NB4 (cell line): Measurements from ENCODE around the gene C13orf46.

Experiments used
- DNase-seq: peaks from one replicate; pipeline ENCODE4 v3.0.0; 2010; ENCODE audit warnings: low read depth
- H3K4me3 ChIP-seq: one replicate; pipeline ENCODE4 v1.5.1; 2011; ENCODE audit warnings: mild to moderate bottlenecking, low read depth, low read length, moderate library complexity
- MAX ChIP-seq: IDR thresholded peaks from 2 replicates; pipeline ENCODE4 v1.6.1; 2011; ENCODE audit warnings: low read depth, low read length
- MYC ChIP-seq: IDR thresholded peaks from 2 replicates; pipeline ENCODE4 v1.6.1; 2011; ENCODE audit warnings: low read depth, low read length
- POLR2A ChIP-seq: IDR thresholded peaks from 2 replicates; pipeline ENCODE4 v1.6.1; 2011; ENCODE audit warnings: mild to moderate bottlenecking; ENCODE audit not compliant: insufficient read length; ENCODE audit errors: extremely low read depth
- TF ChIP-seq, protein P1 (sequence below): IDR thresholded peaks from one replicate; pipeline ENCODE4 v1.5.1; 2012; ENCODE audit warnings: low read depth, low read length

The C13orf46 gene

GRCh38 chr13:114015969-114016295 lies 42.1 kb upstream of the C13orf46 start:
- no peak for TF ChIP-seq MAX
- no peak for TF ChIP-seq POLR2A
- TF ChIP-seq, protein P1, sequence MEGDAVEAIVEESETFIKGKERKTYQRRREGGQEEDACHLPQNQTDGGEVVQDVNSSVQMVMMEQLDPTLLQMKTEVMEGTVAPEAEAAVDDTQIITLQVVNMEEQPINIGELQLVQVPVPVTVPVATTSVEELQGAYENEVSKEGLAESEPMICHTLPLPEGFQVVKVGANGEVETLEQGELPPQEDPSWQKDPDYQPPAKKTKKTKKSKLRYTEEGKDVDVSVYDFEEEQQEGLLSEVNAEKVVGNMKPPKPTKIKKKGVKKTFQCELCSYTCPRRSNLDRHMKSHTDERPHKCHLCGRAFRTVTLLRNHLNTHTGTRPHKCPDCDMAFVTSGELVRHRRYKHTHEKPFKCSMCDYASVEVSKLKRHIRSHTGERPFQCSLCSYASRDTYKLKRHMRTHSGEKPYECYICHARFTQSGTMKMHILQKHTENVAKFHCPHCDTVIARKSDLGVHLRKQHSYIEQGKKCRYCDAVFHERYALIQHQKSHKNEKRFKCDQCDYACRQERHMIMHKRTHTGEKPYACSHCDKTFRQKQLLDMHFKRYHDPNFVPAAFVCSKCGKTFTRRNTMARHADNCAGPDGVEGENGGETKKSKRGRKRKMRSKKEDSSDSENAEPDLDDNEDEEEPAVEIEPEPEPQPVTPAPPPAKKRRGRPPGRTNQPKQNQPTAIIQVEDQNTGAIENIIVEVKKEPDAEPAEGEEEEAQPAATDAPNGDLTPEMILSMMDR, result no peak
- no peak for TF ChIP-seq MYC
- H3K4me3 ChIP-seq, result no peak overlapping the region
- DNase-seq, result no peak

GRCh38 chr13:114015111-114015968 lies 41.5 kb upstream of the C13orf46 start:
- no peak for DNase-seq
- H3K4me3 ChIP-seq, result no peak overlapping the region
- TF ChIP-seq MYC, result no peak
- TF ChIP-seq, protein P1, result no peak
- no peak for TF ChIP-seq MAX
- no peak for TF ChIP-seq POLR2A

DNA sequence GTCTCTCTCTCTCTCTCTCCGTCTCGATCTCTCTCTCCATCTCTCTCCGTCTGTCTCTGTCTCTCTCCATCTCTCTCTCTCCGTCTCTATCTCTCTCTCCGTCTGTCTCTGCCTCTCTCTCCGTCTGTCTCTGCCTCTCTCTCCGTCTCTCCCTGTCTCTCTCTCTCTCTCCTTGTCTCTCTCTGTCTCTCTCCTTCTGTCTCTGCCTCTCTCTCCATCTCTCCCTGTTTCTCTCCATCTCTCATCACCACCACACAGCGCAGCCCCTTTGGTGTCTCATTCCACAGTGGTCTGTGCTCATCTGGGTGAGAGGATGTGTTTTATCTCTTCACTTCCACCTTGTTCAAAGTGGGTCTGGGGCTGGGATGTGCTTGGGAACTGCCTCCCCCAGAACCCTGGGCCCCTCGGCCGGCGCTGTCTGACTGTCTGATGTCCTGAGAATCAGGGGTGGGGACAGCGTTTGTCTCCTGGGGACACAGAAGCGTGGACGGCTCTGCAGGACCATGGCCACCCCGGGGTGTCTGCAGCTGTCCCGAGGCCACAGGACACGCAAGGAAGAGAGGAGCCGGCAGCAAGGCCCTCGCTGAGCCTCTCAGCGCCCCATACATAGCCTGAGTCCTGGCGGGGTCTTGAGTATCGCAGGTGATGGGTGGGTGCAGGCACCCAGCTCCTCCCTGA lies 40.2 kb upstream of the C13orf46 start:
- DNase-seq, result no peak
- TF ChIP-seq MYC (no peak), POLR2A (no peak), MAX (no peak)
- TF ChIP-seq, protein P1, result no peak
- H3K4me3 ChIP-seq, result no peak overlapping the region

GRCh38 chr13:114013336-114013735 lies 39.5 kb upstream of the C13orf46 start:
- no peak overlapping the region for H3K4me3 ChIP-seq
- DNase-seq, result no peak
- TF ChIP-seq MAX (no peak), MYC (no peak), POLR2A (no peak)
- TF ChIP-seq, protein P1, result no peak

GRCh38 chr13:114012921-114013320 lies 39.0 kb upstream of the C13orf46 start:
- no peak overlapping the region for H3K4me3 ChIP-seq
- TF ChIP-seq MAX, result no peak
- no peak for TF ChIP-seq POLR2A
- TF ChIP-seq MYC, result no peak
- TF ChIP-seq, protein P1, result no peak
- no peak for DNase-seq
